Activated B cell treated with CpG ODN at 0.5 μM for 24 hours (primary cell): ENCODE measurements around the gene MCC. TPM values are rescaled to one million over a fixed set of nuclear protein-coding genes. Genes with fewer than 3 reads are reported as not detected.

Experiments
- ATAC-seq: fragments of 200-7000 bp; cut with Tn5 transposase; one replicate; pipeline ENCODE4 v1.10.0; 2021; ENCODE audit warnings: low read depth, mild to moderate bottlenecking, moderate library complexity
- CTCF ChIA-PET: fragments of 350-600 bp; sonication (Branson Sonifier 250); formaldehyde crosslinking; loops from one replicate; lab custom pipeline; 2021; ENCODE audit warnings: antibody characterized with exemption; lab: Charles Lee
- POLR2A ChIA-PET: fragments of 350-600 bp; sonication (Branson Sonifier 250); formaldehyde crosslinking; loops from one replicate; lab custom pipeline; 2021; ENCODE audit warnings: antibody characterized with exemption; lab: Charles Lee
- DNase-seq: peaks from one replicate; pipeline ENCODE4 v3.0.0; 2022
- H3K27ac Mint-ChIP-seq: one replicate; pipeline ENCODE4 v1.8.0; 2020; ENCODE audit warnings: mixed read lengths
- H3K27me3 Mint-ChIP-seq: one replicate; pipeline ENCODE4 v1.8.0; 2021; ENCODE audit warnings: mixed read lengths
- H3K36me3 Mint-ChIP-seq: one replicate; pipeline ENCODE4 v1.8.0; 2021; ENCODE audit warnings: low read depth, mixed read lengths
- H3K4me1 Mint-ChIP-seq: one replicate; pipeline ENCODE4 v1.8.0; 2021; ENCODE audit warnings: mixed read lengths
- H3K4me3 Mint-ChIP-seq: one replicate; pipeline ENCODE4 v1.8.0; 2020; ENCODE audit warnings: mild to moderate bottlenecking, mixed read lengths
- H3K9me3 Mint-ChIP-seq: one replicate; pipeline ENCODE4 v1.8.0; 2020; ENCODE audit warnings: mixed read lengths
- CTCF ChIP-seq: fragments of 200-600 bp; IDR thresholded peaks from one replicate; pipeline ENCODE4 v1.8.0; 2022; ENCODE audit warnings: antibody characterized with exemption, mild to moderate bottlenecking
- intact Hi-C: fragments of 100-400 bp; cut with micrococcal nuclease; formaldehyde crosslinking; loops from one replicate; pipeline ENCODE4 v1.15.1; 2024
- total RNA-seq: library from RNA; stranded (reverse); gene quantifications from 2 replicates; pipeline ENCODE4 v1.2.3, GENCODE V29; 2022

MCC gene
- total RNA-seq, 1 donor from 2014 or later = 0.22 TPM

- no peak for DNase-seq
- POLR2A ChIA-PET = interaction anchor here (1.2 to 1.8 kb wide), 3 partner anchors 9 to 538 kb away, joined by 7 to 15 read pairs (median 9); partner anchors contain the start of gene DCP2
- TF ChIP-seq CTCF = no peak
- Mint-ChIP-seq H3K4me1 (peaks cover 28% of the 10 kb centered on the region), H3K27ac (peak overlapping the region; percentile 87), H3K27me3 (peaks cover 10% of the 10 kb centered on the region), H3K9me3 (no peaks in the 10 kb centered on the region), H3K36me3 (peaks cover 28% of the 10 kb centered on the region), H3K4me3 (peak overlapping the region; percentile 92)
- intact Hi-C loops = loop anchor here (2.0 to 10.0 kb wide), 4 partner anchors 591 to 2002 kb away; partner anchors contain the start of genes REEP5 and STARD4
- ATAC-seq = no peak
- CTCF ChIA-PET = interaction anchor here (1.1 to 1.4 kb wide), 3 partner anchors 10 to 535 kb away, joined by 3 to 6 read pairs (median 4); no protein-coding TSS in a partner anchor
These were observed 26.0 kb upstream of the MCC start for GRCh38 chr5:113514289-113514635.

- no peaks in the 10 kb centered on the region for H3K9me3 Mint-ChIP-seq
- peaks cover 28% of the 10 kb centered on the region for H3K4me1 Mint-ChIP-seq
- POLR2A ChIA-PET = interaction anchor here (1.0 to 1.8 kb wide), 5 partner anchors 8 to 537 kb away, joined by 5 to 15 read pairs (median 7); partner anchors contain the start of gene DCP2
- H3K36me3 Mint-ChIP-seq = peaks cover 26% of the 10 kb centered on the region
- peak; percentile 86 for DNase-seq
- H3K27me3 Mint-ChIP-seq = peaks cover 12% of the 10 kb centered on the region
- CTCF ChIA-PET = interaction anchor here (1.1 to 1.4 kb wide), 3 partner anchors 11 to 534 kb away, joined by 3 to 6 read pairs (median 4); no protein-coding TSS in a partner anchor
- peak; percentile 98 for ATAC-seq
- TF ChIP-seq CTCF = no peak
- peak within 1 kb of the TSS; percentile 87 for H3K27ac Mint-ChIP-seq
- intact Hi-C loops = loop anchor here (1.0 to 10.0 kb wide), 9 partner anchors 12 to 2001 kb away; partner anchors contain the start of genes DCP2, REEP5, SRP19 and STARD4
- H3K4me3 Mint-ChIP-seq = peak within 1 kb of the TSS; percentile 92
These were observed 25.4 kb upstream of the MCC start, which contains the start of gene YTHDC2 for GRCh38 chr5:113513384-113514288. Gene YTHDC2 (plus strand): TSS chr5:113513694. CDS start chr5:113513896, 202 bp downstream.

- CTCF ChIA-PET = interaction anchor here (1.2 to 3.4 kb wide), 2 partner anchors 133 to 516 kb away, joined by 4 to 23 read pairs; no protein-coding TSS in a partner anchor
- intact Hi-C loops = loop anchor here (2.0 to 10.0 kb wide), 4 partner anchors 652 to 2000 kb away; partner anchors contain the start of genes SRP19 and STARD4
- H3K27ac Mint-ChIP-seq = no peak overlapping the region
- POLR2A ChIA-PET = no interaction called here
- H3K4me3 Mint-ChIP-seq = no peak overlapping the region
- H3K27me3 Mint-ChIP-seq = peaks cover 22% of the 10 kb centered on the region
- H3K4me1 Mint-ChIP-seq = peaks cover 28% of the 10 kb centered on the region
- H3K9me3 Mint-ChIP-seq = no peaks in the 10 kb centered on the region
- TF ChIP-seq CTCF = no peak
- DNase-seq = no peak
- ATAC-seq = no peak
- peaks cover 18% of the 10 kb centered on the region for H3K36me3 Mint-ChIP-seq
These were observed 24.1 kb upstream of the MCC start for GRCh38 chr5:113512341-113512740.

GRCh38 chr5:113510836-113511451 lies 22.7 kb upstream of the MCC start:
- ATAC-seq (no peak), DNase-seq (no peak)
- Mint-ChIP-seq H3K9me3 (no peaks in the 10 kb centered on the region), H3K4me1 (peaks cover 23% of the 10 kb centered on the region), H3K27ac (no peak overlapping the region), H3K27me3 (peaks cover 27% of the 10 kb centered on the region), H3K36me3 (peaks cover 12% of the 10 kb centered on the region), H3K4me3 (no peak overlapping the region)
- ChIA-PET CTCF (interaction anchor here (0.6 to 3.4 kb wide), 5 partner anchors 125 to 960 kb away, joined by 3 to 23 read pairs (median 4); no protein-coding TSS in a partner anchor), POLR2A (no interaction called here)
- intact Hi-C loops = loop anchor here (5.0 to 10.0 kb wide), 3 partner anchors 986 to 1999 kb away; partner anchors contain the start of gene STARD4
- no peak for TF ChIP-seq CTCF
